Measurements from ENCODE around the gene ST3GAL4.

ST3GAL4 gene

DNA sequence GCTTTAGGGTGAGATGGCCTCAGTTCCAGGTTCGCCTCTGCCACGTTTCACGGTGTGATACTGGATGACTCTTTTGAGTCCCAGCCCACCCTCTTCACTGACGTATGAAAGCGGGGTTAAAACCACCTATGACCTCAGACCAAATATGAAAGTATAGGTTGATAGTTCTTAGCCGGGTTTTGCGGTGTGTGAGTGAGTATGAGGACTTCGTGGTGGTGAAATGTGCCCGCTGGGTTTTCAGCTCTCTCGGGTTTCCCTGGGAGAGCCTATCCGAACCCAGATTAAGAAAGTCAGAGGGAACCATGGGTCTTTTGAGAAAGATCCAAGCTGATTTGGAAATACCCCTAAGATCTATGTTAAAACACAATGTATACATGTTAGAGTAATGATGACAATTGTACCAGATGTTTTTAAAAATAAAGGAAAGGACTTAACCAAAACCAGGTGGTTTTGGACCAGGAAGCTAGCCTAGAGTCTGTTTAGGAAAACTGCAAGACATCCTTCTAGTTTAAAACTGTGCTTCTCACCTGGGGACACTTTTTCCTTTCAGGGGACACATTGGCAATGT is 25.8 kb upstream of the ST3GAL4 start:
- TF ChIP-seq, protein P1, sequence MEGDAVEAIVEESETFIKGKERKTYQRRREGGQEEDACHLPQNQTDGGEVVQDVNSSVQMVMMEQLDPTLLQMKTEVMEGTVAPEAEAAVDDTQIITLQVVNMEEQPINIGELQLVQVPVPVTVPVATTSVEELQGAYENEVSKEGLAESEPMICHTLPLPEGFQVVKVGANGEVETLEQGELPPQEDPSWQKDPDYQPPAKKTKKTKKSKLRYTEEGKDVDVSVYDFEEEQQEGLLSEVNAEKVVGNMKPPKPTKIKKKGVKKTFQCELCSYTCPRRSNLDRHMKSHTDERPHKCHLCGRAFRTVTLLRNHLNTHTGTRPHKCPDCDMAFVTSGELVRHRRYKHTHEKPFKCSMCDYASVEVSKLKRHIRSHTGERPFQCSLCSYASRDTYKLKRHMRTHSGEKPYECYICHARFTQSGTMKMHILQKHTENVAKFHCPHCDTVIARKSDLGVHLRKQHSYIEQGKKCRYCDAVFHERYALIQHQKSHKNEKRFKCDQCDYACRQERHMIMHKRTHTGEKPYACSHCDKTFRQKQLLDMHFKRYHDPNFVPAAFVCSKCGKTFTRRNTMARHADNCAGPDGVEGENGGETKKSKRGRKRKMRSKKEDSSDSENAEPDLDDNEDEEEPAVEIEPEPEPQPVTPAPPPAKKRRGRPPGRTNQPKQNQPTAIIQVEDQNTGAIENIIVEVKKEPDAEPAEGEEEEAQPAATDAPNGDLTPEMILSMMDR (IDR thresholded peaks at IDR 0.05) = no peak
- TF ChIP-seq ZFX (IDR thresholded peaks at IDR 0.05; ENCODE audit: borderline replicate concordance) = no peak
- H3K27ac ChIP-seq = no peak overlapping the region

DNA sequence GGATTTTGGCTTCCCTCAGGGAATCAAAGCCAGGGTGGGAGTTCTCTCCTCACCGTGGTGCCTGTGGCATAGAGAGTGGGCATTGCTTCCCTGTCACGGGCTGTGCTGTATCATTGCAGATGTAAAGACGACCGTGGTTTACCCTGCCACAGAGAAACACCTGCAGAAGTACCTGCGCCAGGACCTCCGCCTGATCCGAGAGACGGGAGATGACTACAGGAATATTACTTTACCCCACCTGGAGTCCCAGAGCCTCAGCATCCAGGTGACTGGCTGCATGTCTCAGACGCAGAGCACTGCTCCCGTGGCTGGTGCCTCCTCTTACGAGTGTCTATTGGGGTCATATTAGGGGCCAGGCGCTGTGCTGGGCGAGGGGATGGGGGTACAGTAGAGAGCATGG is 24.2 kb upstream of the ST3GAL4 start:
- no peak overlapping the region for H3K27ac ChIP-seq
- no peak for TF ChIP-seq ZFX (IDR thresholded peaks at IDR 0.05; ENCODE audit: borderline replicate concordance)
- TF ChIP-seq, protein P1 (IDR thresholded peaks at IDR 0.05) = no peak

DNA sequence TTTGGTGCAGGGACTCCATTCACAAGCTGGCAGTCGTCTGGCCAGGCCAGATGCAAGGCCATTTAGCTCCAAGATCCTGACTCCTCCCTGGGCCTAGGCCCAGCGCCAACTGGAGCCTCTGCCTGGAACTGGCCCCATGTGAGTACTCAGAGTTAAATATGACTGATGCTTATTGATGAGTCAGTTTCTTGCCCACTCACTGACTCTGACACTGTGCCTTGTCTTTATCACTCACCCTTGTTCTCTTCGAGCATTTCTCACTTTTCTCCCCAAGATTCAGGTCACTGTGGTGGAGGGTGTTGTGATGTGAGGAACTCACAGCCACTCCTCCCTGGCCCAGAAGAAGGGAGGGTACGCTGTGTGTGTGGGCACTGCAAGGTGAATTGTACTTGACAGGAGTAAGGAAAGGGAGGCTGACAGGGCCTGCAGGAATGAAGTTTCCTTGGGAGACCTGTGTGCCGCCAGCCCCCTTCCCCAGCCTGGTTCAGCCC is 23.2 kb upstream of the ST3GAL4 start:
- peak overlapping the region; percentile 25; the same call in 1 of the 2 replicates for H3K27ac ChIP-seq
- TF ChIP-seq, protein P1 (IDR thresholded peaks at IDR 0.05) = no peak
- no peak for TF ChIP-seq ZFX (IDR thresholded peaks at IDR 0.05; ENCODE audit: borderline replicate concordance)

DNA sequence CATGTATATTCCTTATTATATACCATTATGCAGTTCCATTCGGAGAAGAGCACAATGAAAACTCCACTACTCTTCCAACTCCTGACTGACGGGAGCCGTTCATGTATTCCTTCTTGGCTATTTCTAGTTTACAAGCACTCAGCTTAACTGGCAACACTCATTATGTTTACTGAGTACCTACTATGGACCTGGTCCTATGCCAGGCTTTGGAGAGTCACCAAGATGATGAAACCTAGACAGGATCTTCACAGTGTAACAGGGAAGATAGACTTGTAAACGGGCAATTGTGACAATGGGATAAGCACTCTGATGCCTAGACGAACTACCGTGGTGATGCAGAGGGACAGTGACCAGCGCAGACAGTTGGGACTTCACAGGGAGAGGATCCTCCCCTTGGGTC is 22.3 kb upstream of the ST3GAL4 start:
- peak overlapping the region; percentile 25; the same call in 1 of the 2 replicates for H3K27ac ChIP-seq
- no peak for TF ChIP-seq ZFX (IDR thresholded peaks at IDR 0.05; ENCODE audit: borderline replicate concordance)
- TF ChIP-seq, protein P1 (IDR thresholded peaks at IDR 0.05) = no peak

DNA sequence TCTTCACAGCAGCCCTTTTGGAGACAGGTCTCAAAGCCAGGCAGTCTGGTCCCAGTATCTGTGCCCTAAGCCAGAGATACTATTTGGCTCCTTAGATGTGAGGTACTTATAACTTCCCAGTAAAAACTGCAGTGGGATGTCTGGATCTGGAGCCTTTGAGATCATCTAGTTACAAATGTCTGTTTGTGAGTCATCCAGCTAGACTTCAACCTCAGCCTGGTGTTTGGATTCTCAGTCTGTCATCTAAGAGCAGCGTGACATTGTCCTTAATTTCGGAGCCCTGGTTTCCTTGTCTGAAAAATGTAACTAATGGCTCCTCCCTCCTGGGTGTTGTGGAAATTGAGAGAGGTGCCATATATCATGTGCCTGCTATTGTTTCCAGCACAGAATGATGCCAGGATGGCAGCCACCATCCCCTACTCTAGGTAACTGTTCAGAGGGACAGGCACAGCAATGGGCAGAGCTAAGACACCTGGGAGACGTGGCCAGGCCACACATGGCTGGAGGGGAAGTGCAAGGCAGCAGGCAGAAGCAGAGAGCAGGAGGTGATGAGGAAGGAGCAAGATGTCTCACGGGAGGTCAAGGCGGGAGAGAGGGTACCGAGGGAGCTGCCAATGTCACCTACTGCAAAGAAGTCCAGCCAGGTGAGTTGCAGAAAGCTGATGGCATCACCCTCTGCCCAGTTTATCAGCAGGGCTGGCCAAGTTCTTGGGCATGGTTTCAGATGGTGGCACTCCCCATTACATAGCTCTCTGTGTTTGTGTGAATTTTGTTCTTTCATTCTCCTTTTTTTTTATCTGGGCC is 20.6 kb upstream of the ST3GAL4 start:
- H3K27ac ChIP-seq = no peak overlapping the region

DNA sequence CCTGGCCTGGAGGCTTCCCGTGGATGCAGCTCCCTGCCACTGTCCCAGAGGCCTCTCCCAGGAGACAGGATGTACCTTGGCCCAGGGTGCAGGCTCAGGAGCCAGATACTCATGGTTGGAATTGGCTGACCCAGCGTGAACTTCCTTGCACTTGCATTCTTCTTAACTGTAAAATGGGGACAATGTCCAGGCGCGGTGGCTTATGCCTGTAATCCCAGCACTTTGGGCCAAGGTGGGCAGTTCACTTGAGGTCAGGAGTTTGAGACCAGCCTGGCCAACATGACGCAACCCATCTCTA is 20.1 kb upstream of the ST3GAL4 start:
- no peak for TF ChIP-seq ZFX (IDR thresholded peaks at IDR 0.05; ENCODE audit: borderline replicate concordance)
- TF ChIP-seq, protein P1 (IDR thresholded peaks at IDR 0.05) = no peak
- no peak overlapping the region for H3K27ac ChIP-seq

More for the DNA sequence above, 20.6 kb upstream of the ST3GAL4 start:
- TF ChIP-seq ZFX (IDR thresholded peaks at IDR 0.05; ENCODE audit: borderline replicate concordance) = no peak
- TF ChIP-seq, protein P1 (IDR thresholded peaks at IDR 0.05) = no peak

DNA sequence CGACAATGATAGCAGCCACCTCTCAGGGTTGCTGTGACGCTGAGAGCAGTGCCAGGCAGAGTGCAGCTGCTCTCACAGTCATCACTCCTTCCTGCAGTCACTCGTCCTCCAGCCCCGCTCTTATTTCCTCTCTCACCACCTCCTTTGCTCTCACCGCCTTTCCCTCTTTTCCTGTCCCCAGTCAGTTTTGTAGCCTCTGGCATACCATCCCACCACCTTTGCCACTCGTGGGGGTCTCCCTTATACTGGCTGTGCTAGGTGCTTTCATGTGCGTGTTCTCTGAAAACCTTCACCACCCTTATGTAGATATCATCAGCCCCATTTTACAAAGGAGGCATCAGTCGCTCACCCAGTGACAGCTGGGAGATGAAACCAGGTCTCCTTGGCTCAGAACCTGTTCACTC is 19.3 kb upstream of the ST3GAL4 start:
- no peak overlapping the region for H3K27ac ChIP-seq
- no peak for TF ChIP-seq ZFX (IDR thresholded peaks at IDR 0.05; ENCODE audit: borderline replicate concordance)
- TF ChIP-seq, protein P1 (IDR thresholded peaks at IDR 0.05) = no peak

All from 22Rv1 (cell line).